NCI-H128 (cell line): ENCODE data around the gene SETDB2.

Experiments
- DNase-seq: peaks from one replicate; lab custom pipeline; 2025; ENCODE audit not compliant: unreplicated experiment; lab: John Stamatoyannopoulos, UW

The SETDB2 gene

GRCh38 chr13:49532593-49532992 is 88.5 kb downstream of the SETDB2 start:
- no peak for DNase-seq

GRCh38 chr13:49533011-49533410 is 88.9 kb downstream of the SETDB2 start:
- DNase-seq, result no peak

DNA sequence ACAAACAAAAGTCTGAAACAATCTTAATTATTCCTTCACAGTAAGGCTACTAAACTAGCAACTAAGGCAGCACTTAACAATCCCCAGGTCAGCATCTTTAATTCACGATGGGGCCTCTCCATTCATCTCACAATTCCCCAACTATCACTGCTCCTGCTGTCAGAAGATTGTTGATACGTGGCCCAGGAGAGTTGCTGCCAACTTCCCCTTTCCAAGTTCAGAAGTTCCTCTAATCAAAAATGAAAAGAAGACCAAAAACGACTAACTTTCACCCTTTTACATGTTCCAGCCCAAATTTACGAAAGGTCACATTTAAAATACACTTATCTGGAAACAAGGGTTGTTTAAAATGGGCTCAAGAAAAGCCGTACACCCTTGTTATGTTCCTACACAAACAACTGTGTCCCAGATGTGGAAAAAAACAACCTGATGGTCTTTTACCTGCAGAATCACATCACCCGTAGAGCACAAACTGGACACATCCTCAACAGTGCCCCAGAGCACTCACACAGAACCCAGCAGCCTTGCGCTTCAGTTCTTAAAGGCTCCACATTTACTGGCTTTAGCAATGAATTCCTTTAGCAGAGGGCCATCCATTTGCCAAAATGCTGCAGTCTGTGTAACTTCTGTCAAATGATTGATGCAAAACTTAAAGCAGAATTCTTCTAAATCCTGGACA is 89.7 kb downstream of the SETDB2 start:
- no peak for DNase-seq

DNA sequence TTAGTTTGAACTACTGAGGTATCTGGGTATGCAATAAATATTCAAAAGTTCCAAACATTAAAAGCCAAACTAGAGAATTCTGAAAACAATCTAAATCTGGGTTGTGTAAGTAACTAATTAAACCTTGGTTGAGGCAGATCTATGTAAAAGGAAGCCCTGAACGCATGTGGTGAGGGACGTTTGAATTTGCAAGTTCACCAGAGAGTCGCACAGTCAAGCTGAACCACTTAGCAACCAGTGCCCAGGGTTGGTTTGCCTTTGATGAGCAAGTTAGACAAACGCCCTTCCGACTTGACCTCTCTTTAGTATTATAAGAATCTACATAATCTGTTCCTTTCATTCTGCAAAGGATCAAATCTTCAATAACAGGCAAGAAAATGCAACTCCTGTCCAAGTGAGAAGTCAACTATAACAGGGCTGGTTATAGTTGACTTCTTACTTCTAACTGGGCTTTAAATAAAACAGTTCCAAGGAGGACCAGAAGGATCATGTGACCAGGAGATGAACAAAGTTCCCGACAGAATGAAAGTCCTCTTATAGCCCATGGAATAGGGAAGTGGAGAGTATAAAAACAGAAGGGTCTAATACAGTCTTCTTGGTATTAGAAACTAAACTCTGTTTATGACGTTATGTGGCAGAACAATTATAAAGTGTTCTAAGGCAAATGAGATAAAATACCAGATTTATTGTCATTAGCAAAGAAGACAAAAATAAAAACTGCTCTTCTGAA is 92.2 kb downstream of the SETDB2 start:
- no peak for DNase-seq

DNA sequence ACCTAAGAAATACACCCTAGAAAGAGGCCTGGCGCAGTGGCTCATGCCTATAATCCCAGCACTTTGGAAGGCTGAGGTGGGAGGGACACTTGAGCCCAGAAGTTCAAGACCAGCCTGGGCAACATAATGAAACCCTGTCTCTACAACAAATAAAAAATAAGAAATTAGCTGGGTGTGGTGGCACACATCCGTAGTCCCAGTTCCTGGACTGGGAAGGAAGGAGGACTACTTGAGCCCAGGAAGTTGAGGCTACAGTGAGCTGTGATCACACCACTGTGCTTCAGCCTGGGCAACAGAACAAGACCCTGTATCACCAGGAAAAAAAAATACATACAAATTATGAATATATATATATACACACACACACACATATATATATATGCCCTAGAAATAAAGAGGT is 94.3 kb downstream of the SETDB2 start:
- DNase-seq, result no peak

- DNase-seq, result no peak
Measured at GRCh38 chr13:49539313-49539712, 95.2 kb downstream of the SETDB2 start.

GRCh38 chr13:49539746-49540145 is 95.7 kb downstream of the SETDB2 start:
- DNase-seq, result no peak

DNA sequence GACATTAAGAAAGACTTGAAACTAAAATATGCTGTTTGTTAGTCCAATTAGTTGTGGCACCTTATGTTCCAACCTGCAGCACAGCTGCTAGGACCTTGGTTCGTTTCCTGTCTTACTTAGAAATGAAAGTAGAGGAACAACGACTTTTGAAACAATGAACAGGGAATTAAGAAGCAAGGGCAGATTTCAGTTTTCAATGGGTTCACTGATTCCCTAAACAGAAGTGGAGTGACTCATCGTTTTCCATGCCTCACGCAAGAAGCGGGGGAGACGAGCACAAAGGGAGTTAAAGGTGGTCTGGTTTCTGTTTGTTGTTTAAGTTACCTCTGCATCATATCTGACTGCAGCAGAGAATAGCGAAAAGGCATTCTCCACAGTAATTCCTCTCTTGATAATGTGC is 96.5 kb downstream of the SETDB2 start:
- DNase-seq, result no peak

- no peak for DNase-seq
Measured at GRCh38 chr13:49543656-49544055, 99.6 kb downstream of the SETDB2 start.
